ENCODE measurements around the gene IL17RB. TPM values are rescaled to one million over a fixed set of nuclear protein-coding genes. Genes with fewer than 3 reads are reported as not detected.

IL17RB gene
- total and polyA plus RNA-seq, 2 of the 4 experiments (the other 2 are of a cell fraction): under 0.01 TPM; not detected in 1

- no peak overlapping the region for H3K23ac ChIP-seq (ENCODE audit: low read depth, low read length)
- no peaks in the 10 kb centered on the region for H4K20me1 ChIP-seq (ENCODE audit: insufficient read depth, low read length)
- H2AFZ ChIP-seq (replicated peaks; ENCODE audit: low read length, poor library complexity): peak overlapping the region; percentile 66
- H3K18ac ChIP-seq (ENCODE audit: low read depth, low read length): no peak overlapping the region
- no peaks in the 10 kb centered on the region for H3K36me3 ChIP-seq (ENCODE audit: control insufficient read depth, insufficient read depth, low read length)
- H3K9me1 ChIP-seq (ENCODE audit: insufficient read depth, low read length): peaks cover 16% of the 10 kb centered on the region
- no peak overlapping the region for H2AK5ac ChIP-seq (ENCODE audit: low read depth, low read length)
- no peak for TF ChIP-seq POLR2A (IDR thresholded peaks at IDR 0.05; ENCODE audit: low read depth, low read length)
- TF ChIP-seq RFX5 (IDR thresholded peaks at IDR 0.05; ENCODE audit: low read depth, low read length): no peak
- no peak for TF ChIP-seq CEBPB (IDR thresholded peaks at IDR 0.05; ENCODE audit: low read depth, low read length)
- no peak for TF ChIP-seq CHD1 (IDR thresholded peaks at IDR 0.05; ENCODE audit: low read depth, low read length)
- H3K79me1 ChIP-seq (ENCODE audit: low read depth in 1 of 2, low read length in 2 of 2): no peaks in the 10 kb centered on the region
- no peak overlapping the region for H3K27ac ChIP-seq (ENCODE audit: insufficient read depth, low read length)
- no peak overlapping the region for H3K4me2 ChIP-seq (ENCODE audit: low read depth, low read length)
- 92% methylated on average over 18 of the region's 28 CpGs; no CpG with 5 or more reads in 1 of the 2 experiments for WGBS, 2 experiments (ENCODE audit: extremely low coverage in 2 of 2, insufficient read length in 1 of 2)
- no peak overlapping the region for H3K14ac ChIP-seq (replicated peaks; ENCODE audit: low read depth, low read length)
- H3K27me3 ChIP-seq (ENCODE audit: control insufficient read depth, insufficient read depth, low read length): peaks cover 5% of the 10 kb centered on the region
- no peak overlapping the region for H3K56ac ChIP-seq (ENCODE audit: extremely low read depth, insufficient read depth, low read length)
- ATAC-seq (ENCODE audit: low read depth): no peak
- intact Hi-C loops (cut with micrococcal nuclease): no loop called here
- no peak overlapping the region for H2AK9ac ChIP-seq (replicated peaks; ENCODE audit: low read depth, low read length, poor library complexity)
- no peak overlapping the region for H2BK5ac ChIP-seq (ENCODE audit: low read depth, low read length, poor library complexity, severe bottlenecking)
- no peak overlapping the region for H2BK120ac ChIP-seq (ENCODE audit: low read depth, low read length)
- H3K4ac ChIP-seq (ENCODE audit: low read depth, low read length): no peak overlapping the region
- H2BK20ac ChIP-seq (ENCODE audit: low read depth, low read length): no peak overlapping the region
- H2BK15ac ChIP-seq (ENCODE audit: low read depth, low read length): no peak overlapping the region
- dilution Hi-C loops (cut with HindIII; ENCODE audit: low sequenced_read_pairs, unreplicated experiment): no loop called here
- H4K91ac ChIP-seq (ENCODE audit: insufficient read depth, low read depth, low read length): no peak overlapping the region
- BruUV-seq (replicated peaks): no TSS peak
- no peak overlapping the region for H4K5ac ChIP-seq (ENCODE audit: low read depth, low read length)
- H3K4me3 ChIP-seq (ENCODE audit: insufficient read depth, low read depth, low read length): no peak overlapping the region
- no peak for DNase-seq
- no peak overlapping the region for H3K9ac ChIP-seq (ENCODE audit: low read depth, low read length)
- H3K4me1 ChIP-seq (ENCODE audit: control insufficient read depth, insufficient read depth, low read length): peaks cover 10% of the 10 kb centered on the region
- H4K8ac ChIP-seq (ENCODE audit: low read depth in 2 of 2, low read length in 2 of 2): no peak overlapping the region
- no peaks in the 10 kb centered on the region for H3K9me3 ChIP-seq (ENCODE audit: control insufficient read depth, insufficient read depth, low read length)
- in situ Hi-C loops (cut with MboI; ENCODE audit: low sequenced_read_pairs): no loop called here
- CTCF ChIA-PET: no interaction called here
- POLR2A ChIA-PET (ENCODE audit: unreplicated experiment): no interaction called here
Measured at GRCh38 chr3:53809764-53810400, 36.5 kb upstream of the IL17RB start.

Measured in IMR-90 (cell line).